HL-60/S4 (cell line): ENCODE data around the gene PPP3R2.
"Not testable (repeated sequence)": the region's sequence is repeated elsewhere in the genome, so short reads cannot be mapped to it uniquely, and the experiment has no call there.

ENCODE experiments used
- in situ Hi-C: fragments of 300-500 bp; cut with MboI; formaldehyde crosslinking; loops from 2 replicates; pipeline ENCODE4 v1.14.3; 2022; ENCODE audit warnings: low sequenced_read_pairs

The PPP3R2 gene

GRCh38 chr9:101590074-101590473 lies 4.7 kb downstream of the PPP3R2 start:
- in situ Hi-C loops: not testable (repeated sequence)

GRCh38 chr9:101587332-101588043 lies 7.3 kb downstream of the PPP3R2 start:
- in situ Hi-C loops: no loop called here

DNA sequence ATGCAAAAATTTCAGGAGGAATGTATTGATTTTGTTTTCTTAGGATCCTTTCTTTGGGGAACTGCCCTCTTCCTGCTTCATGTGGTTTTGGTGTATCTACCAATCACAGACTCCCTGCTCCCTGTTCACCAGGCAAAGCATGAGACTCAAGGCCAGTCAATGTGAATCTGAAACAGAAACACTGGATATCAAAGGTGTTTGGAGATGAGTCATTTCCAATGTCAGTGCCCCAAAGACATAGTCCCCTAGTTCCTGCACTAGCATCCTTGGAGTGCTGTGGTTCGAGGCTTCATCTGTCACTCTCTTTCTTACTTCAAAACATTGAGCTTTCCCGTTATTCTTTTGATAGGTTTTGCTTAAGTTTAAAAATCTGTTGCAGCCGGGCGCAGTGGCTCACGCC lies 8.1 kb downstream of the PPP3R2 start:
- in situ Hi-C loops: no loop called here

- in situ Hi-C loops: no loop called here
Observed at GRCh38 chr9:101585740-101586139, 9.0 kb downstream of the PPP3R2 start.

GRCh38 chr9:101582553-101582952 lies 12.2 kb downstream of the PPP3R2 start:
- in situ Hi-C loops: no loop called here

DNA sequence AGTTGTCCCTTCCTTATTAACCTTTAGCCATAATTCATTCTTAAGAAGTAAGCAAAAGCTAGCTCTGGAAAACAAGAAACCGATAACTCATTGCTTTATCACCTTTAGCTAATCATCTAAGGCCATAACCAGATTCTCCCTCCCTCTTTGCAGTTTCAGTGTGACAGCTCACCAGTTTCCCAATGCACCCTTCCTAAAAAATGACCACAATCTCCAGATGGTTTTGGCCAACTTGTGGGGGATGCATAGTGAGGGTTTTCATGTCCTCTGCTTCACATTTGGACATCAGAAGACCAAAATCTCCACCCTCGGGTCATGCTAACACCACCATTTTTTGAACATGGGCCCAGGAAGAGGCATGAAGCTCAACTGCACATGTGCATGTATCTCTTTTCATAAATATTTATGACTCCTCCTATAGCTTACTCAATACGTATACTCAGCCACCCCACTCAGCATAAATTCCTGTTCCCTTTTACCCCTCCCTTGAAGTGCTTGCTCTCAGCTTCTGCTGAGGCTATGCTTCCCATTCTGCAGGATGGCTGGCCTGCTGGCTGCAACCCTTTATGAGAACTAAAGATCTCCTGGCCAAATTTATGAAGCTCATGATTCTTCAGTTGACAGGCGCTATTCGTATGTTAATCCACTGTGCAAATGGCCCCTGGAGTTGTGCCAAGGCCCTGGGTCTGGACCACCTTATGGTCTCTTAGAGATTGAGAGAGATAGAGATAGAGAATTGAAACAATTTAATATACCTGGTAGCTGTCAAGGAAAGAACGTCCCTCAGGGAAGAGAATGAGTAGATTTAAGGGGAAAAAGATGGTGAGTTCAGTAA lies 14.8 kb downstream of the PPP3R2 start:
- in situ Hi-C loops: no loop called here

DNA sequence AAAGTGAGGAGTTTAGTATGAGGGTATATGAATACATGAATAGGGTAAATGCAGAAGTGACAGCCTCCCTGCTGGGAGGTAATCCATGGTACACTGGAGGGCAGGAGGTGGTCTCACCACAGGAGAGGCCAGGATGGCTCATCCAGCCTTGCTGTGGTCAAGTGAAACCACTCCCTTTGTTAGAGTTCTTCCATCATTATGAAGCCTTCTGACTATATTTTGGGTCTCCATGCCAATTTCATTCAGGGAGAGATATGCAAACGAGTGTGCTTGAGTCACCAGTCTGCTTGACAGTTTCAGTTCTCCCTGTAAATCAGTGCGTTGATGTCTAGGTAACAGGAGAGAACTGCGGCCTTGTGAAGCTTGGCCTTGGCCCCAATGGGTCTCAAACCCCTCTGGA lies 16.4 kb downstream of the PPP3R2 start:
- in situ Hi-C loops: no loop called here

GRCh38 chr9:101574731-101575333 lies 19.9 kb downstream of the PPP3R2 start:
- in situ Hi-C loops: no loop called here

DNA sequence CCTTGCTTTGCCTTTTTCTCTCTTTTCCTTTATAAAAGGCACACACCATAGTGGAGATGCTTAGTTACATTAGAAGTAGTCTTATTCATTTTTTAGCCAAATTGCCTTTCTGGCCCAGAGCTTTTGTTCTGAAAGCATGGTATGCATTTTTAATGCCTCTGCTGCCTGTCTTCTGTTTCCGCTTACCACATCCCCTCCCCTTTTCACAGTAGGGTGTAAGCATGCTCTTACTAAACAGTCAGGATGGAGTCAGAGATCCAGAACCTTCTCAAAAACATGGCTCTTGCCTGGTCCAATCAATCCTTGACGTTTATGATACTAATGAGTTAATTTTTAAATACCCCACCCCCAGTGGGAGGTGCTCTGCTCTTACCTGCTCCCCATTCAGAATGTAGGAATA lies 22.5 kb downstream of the PPP3R2 start:
- in situ Hi-C loops: no loop called here

- in situ Hi-C loops: no loop called here
Observed at GRCh38 chr9:101571114-101571513, 23.7 kb downstream of the PPP3R2 start.

GRCh38 chr9:101569741-101570501 lies 24.8 kb downstream of the PPP3R2 start:
- in situ Hi-C loops: no loop called here

- in situ Hi-C loops: no loop called here
Observed at GRCh38 chr9:101567725-101568350, 26.9 kb downstream of the PPP3R2 start.

DNA sequence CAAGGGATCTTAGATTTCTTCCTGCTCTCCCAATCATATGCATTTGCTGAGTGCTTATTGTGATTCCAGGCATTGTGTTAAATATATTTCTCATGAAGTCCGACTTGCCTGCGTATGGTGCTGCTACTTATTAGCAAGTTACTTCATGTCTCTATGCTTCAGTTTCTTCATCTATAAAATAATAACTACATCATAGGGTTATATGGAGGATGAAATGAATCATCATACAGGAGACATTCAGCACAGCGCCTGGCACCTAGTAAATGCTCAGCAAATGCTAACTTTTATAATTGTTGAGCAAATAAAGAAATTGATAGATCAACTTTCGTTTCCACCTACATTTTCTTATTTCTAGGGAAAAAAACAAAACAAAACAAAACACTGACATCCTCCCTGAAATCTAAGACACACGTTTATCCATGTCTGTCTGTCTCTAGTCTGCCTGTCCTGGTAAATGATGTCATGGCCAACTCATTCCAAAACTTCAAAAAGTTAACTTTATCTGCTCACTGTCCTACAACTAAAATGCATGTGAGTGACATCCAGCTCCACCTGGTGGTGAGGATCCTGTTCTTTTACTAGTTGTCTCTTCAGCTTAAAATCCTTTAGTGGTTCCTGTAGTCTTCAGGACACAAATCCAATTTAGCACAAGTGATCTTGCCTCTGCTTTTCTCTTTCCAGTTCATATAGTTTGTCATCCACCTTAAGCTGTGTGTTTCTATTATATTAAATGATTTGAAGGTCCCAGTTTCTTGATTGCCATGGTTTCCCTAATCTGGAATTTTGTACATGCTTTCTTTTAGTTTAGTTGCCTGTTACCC lies 27.7 kb downstream of the PPP3R2 start:
- in situ Hi-C loops: no loop called here

- in situ Hi-C loops: no loop called here
Observed at GRCh38 chr9:101564252-101564651, 30.5 kb downstream of the PPP3R2 start.

GRCh38 chr9:101562966-101563365 lies 31.8 kb downstream of the PPP3R2 start:
- in situ Hi-C loops: no loop called here

- in situ Hi-C loops: no loop called here
Observed at GRCh38 chr9:101561740-101562139, 33.0 kb downstream of the PPP3R2 start.

DNA sequence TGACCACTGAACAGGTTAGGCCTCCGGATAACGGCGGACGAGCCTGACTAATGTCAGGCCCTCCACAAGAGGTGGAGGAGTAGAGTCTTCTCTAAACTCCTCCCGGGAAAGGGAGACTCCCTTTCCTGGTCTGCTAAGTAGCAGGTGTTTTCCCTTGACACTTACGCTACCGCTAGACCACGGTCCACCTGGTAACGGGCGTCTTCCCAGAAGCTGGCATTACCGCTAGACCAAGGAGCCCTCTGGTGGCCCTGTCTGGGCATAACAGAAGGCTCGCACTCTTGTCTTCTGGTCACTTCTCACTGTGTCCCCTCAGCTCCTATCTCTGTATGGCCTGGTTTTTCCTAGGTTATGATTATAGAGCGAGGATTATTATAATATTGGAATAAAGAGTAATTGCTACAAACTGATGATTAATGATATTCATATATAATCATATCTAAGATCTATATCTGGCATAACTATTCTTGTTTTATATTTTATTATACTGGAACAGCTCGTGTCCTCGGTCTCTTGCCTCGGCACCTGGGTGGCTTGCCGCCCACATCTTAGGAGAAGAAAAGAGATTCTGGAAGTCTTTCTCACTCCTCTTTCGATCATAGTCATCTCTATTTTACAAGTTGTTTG lies 45.2 kb downstream of the PPP3R2 start:
- in situ Hi-C loops: not testable (repeated sequence)

GRCh38 chr9:101543098-101543735 lies 51.6 kb downstream of the PPP3R2 start:
- in situ Hi-C loops: no loop called here
